GM12878 (cell line): ENCODE data around the gene IGLL5.

Source experiments
- NR2C2 ChIP-seq: IDR thresholded peaks from 2 replicates; pipeline ENCODE4 v1.6.1; 2011; ENCODE audit warnings: borderline replicate concordance, low read depth; ENCODE audit not compliant: control insufficient read depth, insufficient read length
- PAX5 ChIP-seq: IDR thresholded peaks from 2 replicates; pipeline ENCODE4 v1.6.1; 2011; ENCODE audit warnings: low read depth, low read length, borderline replicate concordance
- TCF7 ChIP-seq: IDR thresholded peaks from 2 replicates; pipeline ENCODE4 v1.6.1; 2014; ENCODE audit warnings: antibody characterized with exemption, borderline replicate concordance
- TF ChIP-seq, protein P1 (sequence below): fragments of 450-650 bp; IDR thresholded peaks from 2 replicates; pipeline ENCODE4 v1.6.1; 2016; ENCODE audit warnings: mild to moderate bottlenecking
- TF ChIP-seq, protein P2 (sequence below): IDR thresholded peaks from 2 replicates; pipeline ENCODE4 v1.6.1; 2011; ENCODE audit warnings: mild to moderate bottlenecking, low read depth, low read length, moderate library complexity; ENCODE audit not compliant: insufficient replicate concordance
- TF ChIP-seq, protein P3 (sequence below), 3 experiments: IDR thresholded peaks in 2 of 3; conservative IDR thresholded peaks in 1 of 3; 2 replicates each; pipeline ENCODE4 v1.5.1; 2011; ENCODE audit warnings: low read depth in 3 of 3, low read length in 3 of 3, mild to moderate bottlenecking in 3 of 3, control low read depth in 2 of 3, moderate library complexity in 2 of 3, inconsistent platforms in 1 of 3, mixed read lengths in 1 of 3; ENCODE audit not compliant: control insufficient read depth in 2 of 3, insufficient read depth in 1 of 3; ENCODE audit errors: extremely low read depth in 1 of 3

DNA sequence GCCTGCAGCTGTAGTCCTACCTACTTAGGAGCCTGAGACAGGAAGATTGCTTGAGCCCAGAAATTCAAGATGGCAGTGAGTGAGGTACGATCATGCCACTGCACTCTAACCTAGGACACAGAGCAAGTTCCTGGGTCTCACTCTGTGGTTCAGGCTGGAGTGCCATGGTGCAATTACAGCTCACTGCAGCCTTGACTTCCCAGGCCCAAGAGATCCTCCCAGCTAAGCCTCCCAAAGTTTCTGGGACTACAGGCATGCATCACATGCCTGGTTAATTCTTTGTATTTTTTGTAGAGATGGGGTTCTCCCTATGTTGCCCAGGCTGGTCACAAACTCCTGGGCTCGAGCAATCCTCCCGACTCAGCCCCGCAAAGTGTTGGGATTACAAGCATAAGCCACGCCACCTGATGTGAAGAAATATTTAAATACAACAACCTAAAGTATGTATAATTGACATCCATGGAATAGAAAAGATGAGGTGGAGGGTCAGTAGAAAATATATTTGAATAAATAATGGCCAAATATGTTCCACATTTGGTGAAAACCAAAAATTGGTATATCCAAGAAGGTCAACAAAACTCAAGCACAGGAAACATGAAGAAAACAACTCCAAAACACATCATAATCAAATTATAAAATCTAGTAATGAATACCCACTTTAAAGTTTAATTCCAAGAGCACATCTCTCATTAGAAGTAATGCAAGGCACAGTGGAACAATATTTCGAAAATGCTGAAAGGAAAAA, 47.9 kb upstream of the IGLL5 start:
- TF ChIP-seq, protein P1, sequence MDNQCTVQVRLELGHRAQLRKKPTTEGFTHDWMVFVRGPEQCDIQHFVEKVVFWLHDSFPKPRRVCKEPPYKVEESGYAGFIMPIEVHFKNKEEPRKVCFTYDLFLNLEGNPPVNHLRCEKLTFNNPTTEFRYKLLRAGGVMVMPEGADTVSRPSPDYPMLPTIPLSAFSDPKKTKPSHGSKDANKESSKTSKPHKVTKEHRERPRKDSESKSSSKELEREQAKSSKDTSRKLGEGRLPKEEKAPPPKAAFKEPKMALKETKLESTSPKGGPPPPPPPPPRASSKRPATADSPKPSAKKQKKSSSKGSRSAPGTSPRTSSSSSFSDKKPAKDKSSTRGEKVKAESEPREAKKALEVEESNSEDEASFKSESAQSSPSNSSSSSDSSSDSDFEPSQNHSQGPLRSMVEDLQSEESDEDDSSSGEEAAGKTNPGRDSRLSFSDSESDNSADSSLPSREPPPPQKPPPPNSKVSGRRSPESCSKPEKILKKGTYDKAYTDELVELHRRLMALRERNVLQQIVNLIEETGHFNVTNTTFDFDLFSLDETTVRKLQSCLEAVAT = no peak
- TF ChIP-seq PAX5 (no peak), TCF7 (no peak), NR2C2 (no peak)
- TF ChIP-seq, protein P2, sequence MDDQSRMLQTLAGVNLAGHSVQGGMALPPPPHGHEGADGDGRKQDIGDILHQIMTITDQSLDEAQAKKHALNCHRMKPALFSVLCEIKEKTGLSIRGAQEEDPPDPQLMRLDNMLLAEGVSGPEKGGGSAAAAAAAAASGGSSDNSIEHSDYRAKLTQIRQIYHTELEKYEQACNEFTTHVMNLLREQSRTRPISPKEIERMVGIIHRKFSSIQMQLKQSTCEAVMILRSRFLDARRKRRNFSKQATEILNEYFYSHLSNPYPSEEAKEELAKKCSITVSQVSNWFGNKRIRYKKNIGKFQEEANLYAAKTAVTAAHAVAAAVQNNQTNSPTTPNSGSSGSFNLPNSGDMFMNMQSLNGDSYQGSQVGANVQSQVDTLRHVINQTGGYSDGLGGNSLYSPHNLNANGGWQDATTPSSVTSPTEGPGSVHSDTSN = no peak
- TF ChIP-seq, protein P3, sequence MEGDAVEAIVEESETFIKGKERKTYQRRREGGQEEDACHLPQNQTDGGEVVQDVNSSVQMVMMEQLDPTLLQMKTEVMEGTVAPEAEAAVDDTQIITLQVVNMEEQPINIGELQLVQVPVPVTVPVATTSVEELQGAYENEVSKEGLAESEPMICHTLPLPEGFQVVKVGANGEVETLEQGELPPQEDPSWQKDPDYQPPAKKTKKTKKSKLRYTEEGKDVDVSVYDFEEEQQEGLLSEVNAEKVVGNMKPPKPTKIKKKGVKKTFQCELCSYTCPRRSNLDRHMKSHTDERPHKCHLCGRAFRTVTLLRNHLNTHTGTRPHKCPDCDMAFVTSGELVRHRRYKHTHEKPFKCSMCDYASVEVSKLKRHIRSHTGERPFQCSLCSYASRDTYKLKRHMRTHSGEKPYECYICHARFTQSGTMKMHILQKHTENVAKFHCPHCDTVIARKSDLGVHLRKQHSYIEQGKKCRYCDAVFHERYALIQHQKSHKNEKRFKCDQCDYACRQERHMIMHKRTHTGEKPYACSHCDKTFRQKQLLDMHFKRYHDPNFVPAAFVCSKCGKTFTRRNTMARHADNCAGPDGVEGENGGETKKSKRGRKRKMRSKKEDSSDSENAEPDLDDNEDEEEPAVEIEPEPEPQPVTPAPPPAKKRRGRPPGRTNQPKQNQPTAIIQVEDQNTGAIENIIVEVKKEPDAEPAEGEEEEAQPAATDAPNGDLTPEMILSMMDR (IDR thresholded peaks at IDR 0.05 in 2 of 3, conservative IDR thresholded peaks at IDR 0.05 in 1 of 3; ENCODE audit: control insufficient read depth in 2 of 3, extremely low read depth in 1 of 3, insufficient read depth in 1 of 3, low read depth in 3 of 3, low read length in 3 of 3) = no peak
